Endometrial microvascular endothelial cells (primary cell): ENCODE measurements around the gene KLHL22. TPM values are rescaled to one million over a fixed set of nuclear protein-coding genes. Genes with fewer than 3 reads are reported as not detected.
"Not testable (repeated sequence)": the region's sequence is repeated elsewhere in the genome, so short reads cannot be mapped to it uniquely, and the experiment has no call there.

Experiments used
- in situ Hi-C: cut with HindIII; loops from 2 replicates; pipeline ENCODE4 v1.10.0; 2017; ENCODE audit warnings: low sequenced_read_pairs, low pct_unique_long_range_greater_than_20kb; ENCODE audit errors: inconsistent ontology term
- total RNA-seq: library from RNA; depleted of rRNA; stranded (reverse); fragments of >200 nt; gene quantifications from one replicate; pipeline ENCODE4 v1.2.3, GENCODE V29; 2015; ENCODE audit errors: inconsistent ontology term

The KLHL22 gene
- total RNA-seq, 1 donor from 2014 or later = 30.8 TPM

DNA sequence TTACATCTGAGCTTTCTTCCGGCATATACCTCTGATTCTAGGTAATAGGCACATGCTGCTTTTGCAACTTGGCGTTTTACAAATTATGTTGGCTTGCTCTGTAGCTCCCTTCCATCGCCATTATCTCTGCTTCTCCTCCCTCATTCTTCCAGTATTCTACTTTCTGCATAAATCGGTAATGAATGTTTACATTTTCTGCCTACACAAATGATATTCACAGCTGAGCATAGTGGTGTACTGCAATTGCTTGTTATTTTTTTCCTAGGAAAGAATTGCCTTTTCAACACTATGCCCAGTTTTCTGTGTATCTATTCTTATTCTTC lies 30.7 kb upstream of the KLHL22 start:
- in situ Hi-C loops = no loop called here

- in situ Hi-C loops = no loop called here
These were observed 29.5 kb upstream of the KLHL22 start for GRCh38 chr22:20525048-20525447.

GRCh38 chr22:20524004-20524481 lies 28.4 kb upstream of the KLHL22 start:
- in situ Hi-C loops = no loop called here

- in situ Hi-C loops = no loop called here
These were observed 27.7 kb upstream of the KLHL22 start for GRCh38 chr22:20523086-20523983.

DNA sequence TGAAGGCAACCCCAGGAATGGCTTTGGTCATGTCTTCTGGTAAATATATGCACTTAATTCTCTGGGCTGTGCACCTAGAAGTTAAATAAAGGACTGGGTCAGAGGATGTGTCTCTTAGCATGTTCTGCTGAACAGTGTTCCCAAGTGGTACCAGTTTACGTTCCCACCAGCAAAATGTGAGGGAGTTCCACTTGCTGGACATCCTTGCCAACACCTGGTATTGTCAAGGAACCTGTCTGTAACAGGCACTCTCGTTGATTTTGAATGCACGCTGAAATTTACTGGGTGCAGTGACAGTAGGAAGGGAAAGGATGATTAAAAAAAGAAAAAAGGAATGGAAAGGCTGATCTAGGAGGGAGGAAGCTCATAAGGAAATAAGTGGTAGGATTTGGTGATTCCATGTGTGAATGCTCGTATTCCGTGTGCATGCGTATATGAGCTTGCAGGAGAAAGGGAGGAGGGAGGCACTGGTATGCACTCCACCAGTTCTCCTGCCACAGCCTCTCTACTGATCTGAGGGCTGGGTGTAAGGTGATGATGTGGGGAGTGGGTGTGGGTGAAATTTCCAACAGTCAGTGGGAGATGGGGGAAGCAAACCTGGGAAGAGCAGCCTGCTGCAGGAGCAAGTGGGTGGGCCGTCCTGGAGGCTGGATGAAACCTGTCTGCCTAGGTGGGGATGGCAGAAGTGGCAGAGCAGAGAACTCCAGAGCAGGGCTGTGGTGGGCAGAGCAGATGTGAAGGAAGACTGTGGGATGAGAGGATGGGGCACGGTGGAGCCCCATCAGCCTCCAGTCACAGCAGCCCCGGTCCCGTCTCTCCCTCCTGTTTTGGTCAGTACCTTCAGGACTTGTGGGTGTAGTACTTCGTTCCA lies 26.8 kb upstream of the KLHL22 start:
- in situ Hi-C loops = no loop called here

GRCh38 chr22:20520093-20520511 lies 24.5 kb upstream of the KLHL22 start:
- in situ Hi-C loops = no loop called here

DNA sequence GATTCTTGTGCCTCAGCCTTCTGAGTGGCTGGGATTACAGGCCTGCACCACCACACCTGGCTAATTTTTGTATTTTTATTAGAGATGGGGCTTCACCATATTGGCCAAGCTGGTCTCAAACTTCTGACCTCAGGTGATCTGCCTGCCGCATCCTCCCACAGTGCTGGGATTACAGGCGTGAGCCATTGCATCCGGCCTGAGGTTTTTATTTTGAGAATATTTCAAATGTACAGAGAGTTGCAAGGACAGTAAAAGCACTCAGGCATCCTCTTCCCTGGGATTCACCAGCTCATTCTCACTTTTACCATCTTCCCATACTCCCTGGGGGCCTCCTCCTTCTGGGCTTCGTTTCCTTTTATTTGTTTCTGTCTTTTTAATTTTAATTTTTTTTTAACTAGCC lies 24.0 kb upstream of the KLHL22 start:
- in situ Hi-C loops = no loop called here

DNA sequence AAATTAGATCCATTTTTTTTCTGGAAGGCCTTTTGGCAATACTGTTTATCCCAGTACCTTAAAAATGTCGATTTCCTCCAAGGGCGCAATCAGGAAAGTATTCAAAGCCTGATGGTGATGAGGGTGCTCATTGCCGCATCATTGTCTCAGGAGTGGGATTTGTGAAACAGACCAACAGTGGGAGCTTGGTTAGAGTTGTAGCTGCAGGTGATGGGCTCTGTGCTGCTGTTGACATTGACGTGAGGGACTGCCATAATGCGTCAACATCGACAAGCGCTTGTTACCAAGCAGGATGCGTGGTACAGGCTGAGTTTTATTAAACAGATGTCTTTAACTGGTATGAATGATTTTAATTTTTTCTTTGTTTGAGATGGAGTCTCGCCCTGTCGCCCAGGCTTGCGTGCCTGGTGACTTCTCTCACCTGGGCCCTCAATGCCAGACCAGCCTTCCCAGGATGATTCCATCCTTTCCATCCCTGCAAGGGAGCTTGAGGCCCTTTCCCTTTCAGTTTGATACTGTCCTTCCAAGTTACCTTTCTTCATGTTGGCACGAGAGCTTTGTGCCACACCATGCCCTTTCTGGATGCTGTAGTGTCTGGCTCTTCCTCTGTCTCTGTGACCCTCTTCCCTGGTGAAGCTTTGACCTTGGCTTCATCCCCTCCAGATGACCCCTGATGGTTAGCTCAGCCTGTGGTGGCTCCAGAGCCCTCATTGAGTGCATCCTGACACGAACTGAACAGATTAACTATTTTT lies 22.4 kb upstream of the KLHL22 start:
- in situ Hi-C loops = no loop called here

DNA sequence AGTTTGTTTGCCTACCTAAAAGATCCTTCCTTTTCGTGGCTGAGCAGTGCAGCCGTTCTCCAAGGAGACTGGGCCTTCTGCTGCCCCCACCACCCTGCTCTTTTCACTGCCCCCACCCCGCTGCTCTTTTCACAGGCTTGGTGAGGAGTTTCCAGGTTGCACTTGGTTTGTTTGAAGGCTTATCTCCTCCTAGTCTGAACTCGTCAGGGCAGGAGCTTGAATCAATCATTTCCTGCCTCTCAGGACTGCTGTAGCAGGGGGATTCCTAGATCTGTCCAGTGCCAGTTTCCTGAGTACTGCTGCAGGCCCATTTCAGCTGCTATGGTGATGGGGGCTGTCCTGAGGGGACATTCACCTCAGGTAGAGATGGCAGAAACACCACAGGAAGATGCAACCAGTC lies 21.8 kb upstream of the KLHL22 start:
- in situ Hi-C loops = no loop called here

DNA sequence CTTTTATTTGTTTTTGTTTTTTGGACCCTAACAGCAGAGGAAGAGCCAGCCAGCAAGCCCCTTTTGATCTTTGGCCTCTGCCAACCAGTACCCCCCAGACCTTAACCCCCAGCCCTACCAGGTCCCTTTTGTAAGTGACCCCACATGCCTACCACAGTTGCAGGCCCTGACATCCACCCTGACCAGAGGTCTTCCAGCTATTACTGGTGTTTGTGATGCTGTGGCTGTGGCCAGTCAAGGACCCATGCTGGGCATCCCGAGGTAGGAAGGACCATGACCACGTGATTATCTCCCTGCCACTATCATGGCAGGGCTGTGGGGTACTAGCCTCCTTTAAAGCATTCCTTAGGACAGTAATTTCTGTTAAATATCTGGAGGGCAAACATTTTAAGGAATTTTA lies 20.8 kb upstream of the KLHL22 start:
- in situ Hi-C loops = no loop called here

DNA sequence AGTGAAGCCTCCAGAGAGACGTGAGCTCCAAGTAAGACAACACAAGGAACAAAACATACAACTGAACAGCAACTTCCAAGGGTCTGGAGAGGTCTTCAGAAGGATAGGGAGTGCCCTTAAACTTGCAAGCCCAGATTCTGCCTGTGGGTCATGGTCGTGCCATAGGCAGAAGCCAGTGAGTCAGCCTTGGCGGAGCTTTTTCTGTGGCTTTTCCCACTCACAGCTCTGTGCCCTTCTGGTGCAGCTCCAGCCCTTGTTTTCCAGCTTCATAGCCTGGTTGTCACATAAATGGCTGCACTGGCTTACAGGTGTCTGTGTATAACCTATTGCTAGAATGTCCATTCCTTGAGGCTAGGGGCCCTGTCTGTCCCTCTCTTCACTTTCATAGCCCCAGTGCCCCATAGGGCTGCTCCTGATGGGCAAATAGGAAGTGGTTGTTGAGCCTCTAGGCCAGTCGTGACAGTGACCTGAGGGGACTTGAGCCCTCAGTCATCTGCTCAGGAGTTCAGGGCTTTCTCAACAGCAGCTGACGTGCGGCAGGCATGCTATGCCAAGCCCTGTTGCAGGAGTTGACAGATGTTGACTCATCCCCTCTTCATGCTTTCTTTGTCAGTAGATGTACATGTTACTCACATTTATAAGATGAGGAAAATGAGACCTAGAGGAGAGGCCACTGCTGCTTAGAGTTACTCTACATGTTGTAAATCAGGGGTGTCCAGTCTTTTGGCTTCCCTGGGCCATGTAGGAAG lies 19.2 kb upstream of the KLHL22 start:
- in situ Hi-C loops = no loop called here

DNA sequence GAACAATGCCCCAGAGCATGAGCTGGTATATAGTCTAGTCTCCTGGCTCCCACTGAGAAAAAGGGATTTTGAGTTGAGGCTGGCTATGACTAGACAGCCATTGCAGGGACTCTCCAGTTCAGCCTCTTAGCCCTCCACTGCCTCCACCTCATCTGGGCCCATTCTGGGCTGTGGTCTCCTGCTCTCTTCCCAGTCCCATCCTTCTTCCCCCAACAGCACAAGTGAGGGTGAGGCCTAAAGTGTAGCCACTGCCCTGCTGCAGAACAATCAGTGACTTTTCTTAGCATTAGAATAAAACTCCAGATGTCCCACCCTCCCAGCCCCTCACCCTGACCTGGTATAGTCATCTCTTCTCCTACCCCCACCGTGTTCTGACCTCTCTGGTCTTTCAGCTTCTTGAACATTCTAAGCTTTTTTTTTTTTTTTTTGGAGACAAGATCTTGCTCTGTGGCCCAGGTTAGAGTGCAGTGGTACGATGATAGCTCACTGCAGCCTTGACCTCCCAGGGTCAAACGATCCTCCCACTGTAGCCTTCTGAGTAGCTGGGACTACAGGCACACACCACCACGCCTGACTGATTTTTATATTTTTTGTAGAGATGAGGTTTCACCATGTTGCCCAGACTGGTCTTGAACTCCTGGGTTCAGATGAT lies 16.1 kb upstream of the KLHL22 start:
- in situ Hi-C loops = no loop called here

DNA sequence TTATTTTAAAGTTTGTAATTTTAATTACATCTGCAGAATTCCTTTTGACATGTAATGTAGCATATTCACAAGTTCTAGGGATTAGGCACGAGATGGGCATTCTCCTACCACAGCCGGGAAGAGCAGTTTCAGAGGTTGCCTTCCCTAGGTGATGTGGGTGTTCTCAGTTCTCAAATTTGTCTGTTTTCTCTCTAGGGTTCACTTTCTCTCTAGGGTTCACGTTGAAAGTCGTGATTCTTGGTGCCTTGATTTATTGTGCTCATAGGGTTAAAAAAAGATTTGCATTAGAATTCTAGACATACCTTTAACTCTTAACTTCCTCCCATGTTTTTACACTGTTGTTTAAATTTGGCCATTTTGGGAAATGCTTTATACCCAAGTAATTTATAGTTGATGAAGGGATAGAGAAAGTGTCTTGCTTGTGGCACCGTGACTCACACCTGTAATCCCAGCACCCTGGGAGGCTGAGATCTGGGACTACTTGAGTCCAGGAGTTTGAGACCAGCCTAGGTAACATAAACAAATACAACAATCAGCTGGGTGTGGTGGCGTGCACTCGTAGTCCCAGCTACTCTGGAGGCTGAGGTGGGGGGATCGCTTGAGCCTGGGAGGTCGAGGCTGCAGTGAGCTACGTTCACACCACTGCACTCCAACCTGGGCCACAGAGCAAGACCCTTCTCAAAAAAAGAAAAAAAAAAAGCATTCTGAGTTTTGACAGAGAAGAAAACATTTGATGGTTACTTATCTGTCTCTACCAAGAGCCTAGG lies 15.4 kb upstream of the KLHL22 start:
- in situ Hi-C loops = no loop called here

- in situ Hi-C loops = no loop called here
These were observed 13.9 kb upstream of the KLHL22 start for GRCh38 chr22:20509344-20510047.

- in situ Hi-C loops = no loop called here
These were observed 13.2 kb upstream of the KLHL22 start for GRCh38 chr22:20508815-20509271.

DNA sequence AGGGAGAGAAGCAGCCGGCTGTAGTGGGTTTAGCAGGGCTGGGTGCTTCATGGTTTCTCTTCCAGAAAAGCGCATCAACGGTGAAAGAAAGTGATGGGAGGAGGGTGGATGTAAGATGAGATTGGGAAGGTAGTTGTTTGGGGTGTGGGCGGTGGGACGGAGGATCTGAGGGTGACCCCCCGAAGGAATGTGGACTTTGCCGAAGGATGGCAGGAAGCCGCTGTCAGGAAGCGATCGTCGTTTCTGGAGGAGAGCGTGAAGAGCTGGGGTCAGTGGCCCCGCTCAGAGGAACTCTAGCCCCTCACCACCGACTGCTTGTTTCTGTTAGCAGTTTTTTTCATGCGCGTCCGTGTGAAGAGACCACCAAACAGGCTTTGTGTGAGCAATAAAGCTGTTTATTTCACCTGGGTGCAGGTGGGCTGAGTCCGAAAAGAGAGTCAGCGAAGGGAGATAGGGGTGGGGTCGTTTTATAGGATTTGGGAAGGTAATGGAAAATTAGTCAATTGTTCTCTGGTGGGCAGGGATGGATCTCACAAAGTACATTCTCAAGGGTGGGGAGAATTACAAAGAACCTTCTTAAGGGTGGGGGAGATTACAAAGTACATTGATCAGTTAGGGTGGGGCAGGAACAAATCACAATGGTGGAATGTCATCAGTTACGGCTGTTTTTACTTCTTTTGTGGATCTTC lies 12.6 kb upstream of the KLHL22 start:
- in situ Hi-C loops = not testable (repeated sequence)
